Prostate gland (tissue), 2 donors: Measurements from ENCODE around the gene ABCC3.

Experiments
- CTCF ChIP-seq, 4 experiments: fragments of 200-600 bp in 2 of 4; fragments of 450-650 bp in 2 of 4; sonication (generic) in 2 of 4; IDR thresholded peaks; 1 replicate in 3 of 4; 2 replicates in 1 of 4; pipeline ENCODE4 v1.5.1; 2016 to 2019; ENCODE audit warnings: antibody characterized with exemption in 4 of 4, mild to moderate bottlenecking in 2 of 4, moderate library complexity in 2 of 4
- POLR2A ChIP-seq: fragments of 450-650 bp; IDR thresholded peaks from one replicate; pipeline ENCODE4 v1.6.1; 2016; ENCODE audit warnings: antibody characterized with exemption, mild to moderate bottlenecking

DNA sequence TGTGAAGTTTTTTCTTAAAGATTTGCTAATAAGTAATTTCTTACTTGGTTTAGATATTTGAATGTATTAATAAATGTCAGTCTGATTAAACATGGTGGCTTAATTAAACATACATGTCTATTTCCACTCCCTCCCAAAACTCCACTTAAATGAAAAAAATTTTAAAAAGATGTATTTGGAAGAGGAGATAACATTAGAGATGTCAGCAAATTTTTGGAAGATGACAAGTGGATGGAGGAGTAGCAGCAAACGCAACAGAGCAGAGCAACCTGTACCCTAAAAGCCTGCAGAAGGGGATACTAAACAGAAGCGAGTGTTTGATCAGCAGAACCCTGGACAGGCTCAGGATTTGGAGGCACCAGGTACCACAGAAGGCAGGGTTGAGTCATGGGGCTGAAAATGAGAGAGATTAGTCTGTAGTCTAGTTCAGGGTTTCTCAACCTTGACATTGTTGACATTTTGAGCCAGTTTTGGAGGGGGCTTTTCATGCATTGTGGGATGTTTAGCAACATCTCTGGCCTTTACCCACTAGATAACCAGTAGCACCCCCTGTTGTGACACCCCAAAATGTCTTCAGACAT lies 102.5 kb downstream of the ABCC3 start:
- TF ChIP-seq POLR2A (no peak), CTCF (IDR thresholded peaks at IDR 0.05) (no peak)
